Adrenal gland (tissue), 5 donors: Measurements from ENCODE around the gene LRRTM4.
"Not testable (repeated sequence)": the region's sequence is repeated elsewhere in the genome, so short reads cannot be mapped to it uniquely, and the experiment has no call there.

ENCODE experiments used
- POLR2A ChIP-seq, 2 donors: fragments of 450-650 bp; IDR thresholded peaks; one replicate each; pipeline ENCODE4 v1.6.1; 2017; ENCODE audit warnings: antibody characterized with exemption in 2 of 2, mild to moderate bottlenecking in 2 of 2, moderate library complexity in 1 of 2
- TF ChIP-seq, protein P1 (sequence below), 6 experiments: fragments of 450-650 bp in 4 of 6; fragments of 200-600 bp in 2 of 6; sonication (generic) in 1 of 6; IDR thresholded peaks; 1 replicate in 5 of 6; 2 replicates in 1 of 6; pipeline versions ENCODE4 v1.5.1 to v1.8.0; 2016 to 2021; ENCODE audit warnings: antibody characterized with exemption in 6 of 6, mild to moderate bottlenecking in 2 of 6, moderate library complexity in 1 of 6
- donor health status: DM: no; HTN: no; CAD: no.

- not testable (repeated sequence) for TF ChIP-seq POLR2A (IDR thresholded peaks at IDR 0.05)
- TF ChIP-seq, protein P1, sequence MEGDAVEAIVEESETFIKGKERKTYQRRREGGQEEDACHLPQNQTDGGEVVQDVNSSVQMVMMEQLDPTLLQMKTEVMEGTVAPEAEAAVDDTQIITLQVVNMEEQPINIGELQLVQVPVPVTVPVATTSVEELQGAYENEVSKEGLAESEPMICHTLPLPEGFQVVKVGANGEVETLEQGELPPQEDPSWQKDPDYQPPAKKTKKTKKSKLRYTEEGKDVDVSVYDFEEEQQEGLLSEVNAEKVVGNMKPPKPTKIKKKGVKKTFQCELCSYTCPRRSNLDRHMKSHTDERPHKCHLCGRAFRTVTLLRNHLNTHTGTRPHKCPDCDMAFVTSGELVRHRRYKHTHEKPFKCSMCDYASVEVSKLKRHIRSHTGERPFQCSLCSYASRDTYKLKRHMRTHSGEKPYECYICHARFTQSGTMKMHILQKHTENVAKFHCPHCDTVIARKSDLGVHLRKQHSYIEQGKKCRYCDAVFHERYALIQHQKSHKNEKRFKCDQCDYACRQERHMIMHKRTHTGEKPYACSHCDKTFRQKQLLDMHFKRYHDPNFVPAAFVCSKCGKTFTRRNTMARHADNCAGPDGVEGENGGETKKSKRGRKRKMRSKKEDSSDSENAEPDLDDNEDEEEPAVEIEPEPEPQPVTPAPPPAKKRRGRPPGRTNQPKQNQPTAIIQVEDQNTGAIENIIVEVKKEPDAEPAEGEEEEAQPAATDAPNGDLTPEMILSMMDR (IDR thresholded peaks at IDR 0.05), result not testable (repeated sequence)
Observed at GRCh38 chr2:77045456-77045855, 476.7 kb downstream of the LRRTM4 start.
